ENCODE data around the gene WDFY2.

DNA sequence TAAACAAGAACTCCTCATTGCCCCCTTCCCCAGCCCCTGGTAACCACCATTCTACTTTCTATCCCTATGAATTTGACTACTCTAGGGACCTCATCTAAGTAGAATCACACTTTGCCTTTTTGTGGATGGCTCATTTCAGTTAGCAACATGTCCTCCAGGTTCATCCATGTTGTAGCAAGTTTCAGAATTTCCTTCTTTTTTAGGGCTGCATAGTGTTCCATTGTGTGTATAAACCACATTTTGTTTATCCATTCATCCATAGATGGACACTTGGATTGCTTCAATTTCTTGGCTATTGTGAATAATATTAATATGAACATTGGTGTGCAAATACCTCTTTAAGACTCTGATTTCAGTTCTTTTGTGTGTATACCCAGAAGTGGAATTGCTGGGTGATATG lies 224.5 kb downstream of the WDFY2 start:
- TF ChIP-seq CHD1 (IDR thresholded peaks at IDR 0.05; ENCODE audit: low read depth, low read length) = no peak
- TF ChIP-seq MYB (IDR thresholded peaks at IDR 0.05; ENCODE audit: borderline replicate concordance, low read depth, low read length) = no peak
- no peak for TF ChIP-seq EP300 (IDR thresholded peaks at IDR 0.05; ENCODE audit: borderline replicate concordance in 1 of 2, control insufficient read depth in 1 of 2, low read depth in 2 of 2, low read length in 2 of 2)
- TF ChIP-seq ASH2L (IDR thresholded peaks at IDR 0.05; ENCODE audit: borderline replicate concordance, low read depth) = no peak
- no peak for TF ChIP-seq CTCF (IDR thresholded peaks at IDR 0.05 in 2 of 3, conservative IDR thresholded peaks at IDR 0.05 in 1 of 3; ENCODE audit: control insufficient read depth in 2 of 3, extremely low read depth in 1 of 3, insufficient read depth in 1 of 3, low read depth in 3 of 3, low read length in 3 of 3)
- TF ChIP-seq POLR2AphosphoS2 (IDR thresholded peaks at IDR 0.05; ENCODE audit: low read depth, low read length) = no peak
- TF ChIP-seq EGR1 (IDR thresholded peaks at IDR 0.05; ENCODE audit: borderline replicate concordance in 1 of 2, low read depth in 2 of 2, low read length in 2 of 2) = no peak

All from GM12878 (cell line).